Heart left ventricle (tissue), 13 donors: ENCODE results near the gene NRTN.

Experiments used
- CTCF ChIP-seq, 12 donors: fragments of 200-600 bp; sonication (generic) in 4 of 12; IDR thresholded peaks; one replicate each; pipeline versions ENCODE4 v1.5.0 to v1.8.0; 2018 to 2022; ENCODE audit warnings: antibody characterized with exemption in 12 of 12, mild to moderate bottlenecking in 5 of 12
- POLR2A ChIP-seq, 2 donors: fragments of 450-650 bp; IDR thresholded peaks; one replicate each; pipeline ENCODE4 v1.6.1; 2017; ENCODE audit warnings: antibody characterized with exemption in 2 of 2, mild to moderate bottlenecking in 2 of 2, moderate library complexity in 2 of 2
- donor health status: ischemic (EF 13 %, LVEDD 7.1; RV severe dilation, severe dysfunction).
- donor health status: DM: no; HTN: yes; CAD: no.
- donor health status: DM: no; HTN: no; CAD: no.
- donor health status: ischemic (EF 25% LVEDD 6.9; RV normal size, moderate dysfunction).
- donor health status: ischemic (EF 25% LVEDD 5.7; RV mildly dilated, moderate dysfunction).
- donor health status: ischemic (EF 35%, LVEDD 5.7; RV mildly dilated, moderate dysfunction).
- donor health status: nonischemic (EF 11% LVEDD 7.7; RV severe dilation, severe dysfunction).
- donor health status: DM: yes; HTN: yes; CAD: no.
- donor health status: PGD.
- donor health status: ischemic (EF 29% LVEDD 5.4; RV normal size, mild dysfunction).
- donor health status: nonischemic (EF 23%, LVEDD 6.1; RV moderate dilation, normal function).

GRCh38 chr19:5850189-5850588 is 45.3 kb downstream of the NRTN start:
- TF ChIP-seq CTCF (IDR thresholded peaks at IDR 0.05) (no peak), POLR2A (IDR thresholded peaks at IDR 0.05) (no peak)
